EL (cell line): ENCODE results near the gene ALDH1A2.

ENCODE experiments used
- DNase-seq: peaks from one replicate; pipeline ENCODE4 v3.0.0-alpha.2; 2016

The ALDH1A2 gene

GRCh38 chr15:58065445-58066041, at the start of gene ALDH1A2:
Gene ALDH1A2 (minus strand): TSS chr15:58065711. CDS start chr15:58065650, 61 bp downstream.
- peak; percentile 8 for DNase-seq

- no peak for DNase-seq
These were observed 49.3 kb upstream of the ALDH1A2 start for GRCh38 chr15:58114812-58115211.

- DNase-seq = no peak
These were observed 48.9 kb upstream of the ALDH1A2 start for GRCh38 chr15:58114388-58114787.

- DNase-seq = peak; percentile 2
These were observed 47.8 kb upstream of the ALDH1A2 start for GRCh38 chr15:58113358-58113757.

GRCh38 chr15:58111718-58112104, 46.2 kb upstream of the ALDH1A2 start:
- no peak for DNase-seq

- DNase-seq = no peak
These were observed 45.6 kb upstream of the ALDH1A2 start for GRCh38 chr15:58110999-58111717.

- DNase-seq = no peak
These were observed 43.9 kb upstream of the ALDH1A2 start for GRCh38 chr15:58109419-58109818.

- DNase-seq = no peak
These were observed 42.6 kb upstream of the ALDH1A2 start for GRCh38 chr15:58108117-58108516.

- DNase-seq = no peak
These were observed 38.0 kb upstream of the ALDH1A2 start for GRCh38 chr15:58103482-58103881.

- DNase-seq = no peak
These were observed 31.1 kb upstream of the ALDH1A2 start for GRCh38 chr15:58096529-58097084.

- DNase-seq = no peak
These were observed 29.9 kb upstream of the ALDH1A2 start for GRCh38 chr15:58095415-58095814.

- no peak for DNase-seq
These were observed 22.4 kb upstream of the ALDH1A2 start for GRCh38 chr15:58087871-58088270.

GRCh38 chr15:58086491-58086890, 21.0 kb upstream of the ALDH1A2 start:
- DNase-seq = peak; percentile 32

- DNase-seq = no peak
These were observed 18.0 kb upstream of the ALDH1A2 start for GRCh38 chr15:58083526-58083925.

- DNase-seq = no peak
These were observed 16.4 kb upstream of the ALDH1A2 start for GRCh38 chr15:58081891-58082290.

GRCh38 chr15:58081456-58081855, 15.9 kb upstream of the ALDH1A2 start:
- DNase-seq = peak; percentile 34

GRCh38 chr15:58080959-58081358, 15.4 kb upstream of the ALDH1A2 start:
- peak; percentile 5 for DNase-seq

GRCh38 chr15:58080398-58080797, 14.9 kb upstream of the ALDH1A2 start:
- DNase-seq = no peak

- DNase-seq = no peak
These were observed 13.1 kb upstream of the ALDH1A2 start for GRCh38 chr15:58078591-58078990.

- peak; percentile 1 for DNase-seq
These were observed 11.9 kb upstream of the ALDH1A2 start for GRCh38 chr15:58077427-58077826.

- DNase-seq = no peak
These were observed 8.9 kb upstream of the ALDH1A2 start for GRCh38 chr15:58074452-58074851.

GRCh38 chr15:58070801-58071418, 5.4 kb upstream of the ALDH1A2 start:
- DNase-seq = peak; percentile 67

GRCh38 chr15:58069008-58069407, 3.5 kb upstream of the ALDH1A2 start:
- no peak for DNase-seq
